HG02981 (cell line): ENCODE measurements around the gene SPG11.

Experiments used
- ATAC-seq: cut with Tn5 transposase; IDR thresholded peaks from one replicate; pipeline ENCODE4 v1.9.1; 2021; ENCODE audit warnings: mild to moderate bottlenecking, moderate library complexity; ENCODE audit not compliant: unreplicated experiment

SPG11 gene

DNA sequence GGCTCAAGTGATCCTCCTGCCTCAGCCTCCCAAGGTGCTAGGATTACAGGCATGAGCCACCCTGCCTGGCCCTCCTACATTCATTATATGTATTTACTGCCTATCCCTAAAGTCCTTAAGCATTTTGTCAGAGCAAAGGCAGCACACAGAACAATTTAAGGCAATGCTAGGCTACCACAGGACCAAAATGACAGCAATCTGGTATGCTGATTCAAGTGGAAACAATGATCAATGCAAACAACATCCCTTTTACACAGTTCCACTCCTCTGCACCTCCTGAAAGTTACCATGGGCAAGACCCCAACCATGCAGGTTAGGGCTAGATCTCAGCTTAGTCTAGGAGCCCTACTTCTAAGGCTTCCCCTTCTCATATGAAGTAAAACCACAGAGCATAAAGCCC is 40.3 kb downstream of the SPG11 start:
- ATAC-seq = no peak

DNA sequence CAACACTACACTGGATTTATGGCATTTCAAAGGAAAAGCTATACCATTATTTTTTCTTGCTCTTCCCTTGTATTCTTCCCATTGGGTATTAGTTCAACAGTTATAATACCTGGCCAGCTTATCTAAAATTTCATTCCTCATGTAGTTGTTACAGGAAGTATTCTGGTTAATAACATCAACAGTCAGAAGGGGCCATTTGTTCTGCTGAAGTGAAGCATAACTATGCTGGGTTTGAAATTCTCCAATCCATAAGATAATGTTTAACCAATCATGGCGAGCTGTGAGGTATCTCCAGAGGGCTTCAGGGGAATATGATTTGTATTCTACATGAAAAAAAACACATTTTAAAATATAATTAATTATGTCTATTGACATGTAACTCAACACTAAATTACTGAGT is 43.4 kb downstream of the SPG11 start:
- no peak for ATAC-seq

DNA sequence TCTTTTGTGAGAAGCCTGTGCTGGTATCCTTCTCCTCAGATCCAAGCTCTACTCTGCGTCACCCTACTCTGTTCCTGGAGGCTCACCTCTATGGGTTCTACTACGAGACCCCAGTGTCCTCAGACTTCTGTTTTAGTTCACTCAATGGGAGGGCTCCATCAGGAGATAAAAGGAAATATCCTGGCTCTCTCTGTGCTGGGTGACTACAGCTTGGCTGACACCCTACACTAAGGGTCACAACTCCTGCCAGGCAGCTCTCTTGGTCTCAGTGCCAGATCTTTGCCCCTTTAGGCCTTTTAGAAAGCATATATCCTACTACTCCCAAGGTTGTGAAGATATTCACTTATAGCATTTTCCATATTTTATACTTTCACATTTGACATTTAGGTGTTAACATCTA is 46.5 kb downstream of the SPG11 start:
- ATAC-seq = no peak

DNA sequence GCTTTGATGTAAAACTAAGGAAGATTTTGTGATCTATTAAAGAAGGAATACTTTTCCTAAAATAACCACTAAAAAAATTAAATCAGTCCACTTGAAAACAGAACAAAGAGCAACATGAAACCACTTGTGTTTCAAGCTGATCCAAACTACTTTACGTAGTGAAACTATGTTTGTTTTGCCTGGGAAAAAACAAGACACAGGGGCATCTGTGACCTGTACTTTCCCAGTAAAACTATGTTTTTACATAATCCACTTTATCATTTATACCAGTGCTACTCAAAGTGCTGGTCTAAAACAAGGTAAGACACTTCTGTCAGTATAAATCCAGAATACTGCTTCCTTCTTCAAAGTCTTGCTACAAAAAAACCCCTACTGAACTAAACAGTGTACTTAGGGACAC is 56.7 kb downstream of the SPG11 start:
- no peak for ATAC-seq

DNA sequence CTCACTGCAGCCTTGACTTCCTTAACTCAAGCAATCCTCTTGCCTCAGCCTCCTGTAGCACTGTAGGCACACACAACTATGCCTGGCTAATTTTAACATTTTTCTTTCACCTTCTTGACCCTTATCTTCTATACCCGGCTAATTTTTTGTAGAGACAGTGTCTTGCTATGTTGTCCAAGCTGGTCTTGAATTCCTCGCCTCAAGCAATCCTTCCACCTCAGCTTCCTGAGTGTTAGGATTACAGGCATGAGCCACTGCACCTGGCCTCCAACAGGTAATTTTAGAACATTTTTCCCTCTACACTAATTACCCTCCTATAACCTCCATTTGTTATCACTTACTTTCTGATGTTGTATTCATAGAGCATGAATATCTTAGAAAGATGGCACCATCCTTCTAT is 60.3 kb downstream of the SPG11 start:
- no peak for ATAC-seq

DNA sequence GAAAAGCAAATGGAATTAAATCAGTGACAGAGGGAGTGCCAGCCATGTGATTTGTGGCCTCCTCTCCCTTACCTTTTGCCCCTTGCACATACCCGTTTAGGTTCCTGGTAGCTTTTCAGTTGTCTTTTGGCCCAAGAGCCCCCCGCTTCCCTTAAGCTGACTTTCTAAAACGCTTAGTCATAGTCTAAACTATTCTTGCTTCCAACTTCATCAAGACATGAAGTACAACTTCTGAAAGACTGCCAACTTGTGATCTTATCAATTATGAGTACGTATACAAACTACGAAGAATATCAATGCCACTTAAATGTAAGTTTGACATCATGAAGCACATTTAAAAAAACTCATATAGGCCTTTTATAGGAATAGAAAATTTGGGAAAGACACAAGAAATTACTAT is 64.6 kb downstream of the SPG11 start:
- no peak for ATAC-seq

DNA sequence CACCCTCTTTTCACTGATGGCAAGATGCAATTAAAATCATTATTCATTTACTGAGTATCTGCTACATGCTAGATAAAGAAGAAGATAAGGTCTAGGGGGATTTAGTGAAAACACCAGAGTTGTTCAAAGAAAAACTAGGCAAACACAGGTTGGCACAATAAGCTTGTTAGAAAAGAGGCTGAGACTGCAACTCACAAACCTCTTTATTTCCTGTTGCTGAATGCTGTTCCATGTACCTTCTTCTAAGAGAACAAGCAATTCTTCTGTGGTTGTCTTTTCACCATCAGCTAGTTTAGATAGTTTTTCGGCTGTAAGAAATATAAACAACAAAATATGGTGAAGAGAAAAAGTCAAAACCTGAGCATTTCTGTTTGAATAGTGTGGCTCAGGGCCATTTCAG is 65.4 kb downstream of the SPG11 start:
- no peak for ATAC-seq

DNA sequence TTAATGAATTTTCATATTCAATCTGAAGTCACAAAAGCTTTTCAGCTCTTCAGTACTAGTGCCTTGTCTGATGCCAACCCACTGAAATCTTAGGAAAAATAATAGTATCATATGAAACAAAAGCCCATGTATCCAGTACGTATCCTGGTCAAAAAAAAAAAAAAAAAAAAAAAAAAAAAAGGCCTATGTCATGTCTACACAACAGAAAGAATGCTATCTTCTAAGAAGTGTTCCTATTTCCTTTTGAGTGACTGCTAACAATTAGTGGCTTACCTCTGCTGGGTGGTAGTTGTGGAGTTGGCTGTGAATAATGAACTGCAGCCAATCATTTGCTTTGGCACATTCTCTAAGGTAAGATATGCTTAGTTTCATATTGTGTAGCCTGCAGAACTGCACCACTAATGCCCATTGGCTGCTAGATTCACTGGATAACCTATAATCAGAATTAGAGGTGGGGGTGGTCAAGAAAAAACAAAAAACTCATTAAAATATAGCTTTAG is 66.9 kb downstream of the SPG11 start:
- no peak for ATAC-seq

DNA sequence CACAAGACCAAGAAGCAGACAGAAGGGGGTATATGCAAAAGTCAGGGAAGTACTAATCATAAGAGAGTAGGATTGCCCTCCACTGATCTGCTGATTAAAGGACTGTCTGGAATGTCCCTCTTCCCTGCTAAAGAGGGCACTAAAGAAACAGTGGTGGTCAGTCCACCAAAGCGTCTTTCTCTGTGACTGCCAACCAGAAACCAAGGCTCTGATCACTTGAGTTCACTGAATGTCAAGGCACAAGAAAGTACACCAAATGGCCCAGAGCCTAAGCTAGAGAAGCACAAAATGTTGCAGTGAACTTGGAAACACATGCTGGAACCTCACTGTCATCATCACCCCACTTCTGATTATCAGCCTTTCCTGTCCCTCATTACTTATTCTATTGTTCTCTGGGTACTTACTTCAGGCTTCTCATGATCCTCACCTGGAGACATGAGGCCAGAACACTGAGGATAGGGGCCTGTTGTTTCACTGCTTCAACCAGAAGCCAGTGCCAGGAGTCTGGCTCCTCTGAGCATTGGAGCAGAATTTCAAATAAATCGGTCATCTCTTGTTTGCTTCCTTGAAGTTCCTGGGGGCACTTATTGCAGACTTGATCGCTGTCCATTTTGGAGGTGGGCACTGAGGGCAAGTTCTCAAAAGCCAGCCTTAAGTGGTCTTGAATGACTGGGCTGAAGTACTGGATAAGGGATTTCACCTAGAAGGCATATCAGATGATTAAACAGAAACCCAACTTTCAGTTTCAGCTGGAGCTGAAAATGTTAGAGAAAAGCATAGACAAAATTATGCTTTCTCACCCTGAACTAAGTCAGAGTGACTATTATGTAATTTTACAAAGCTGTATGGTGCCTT is 67.6 kb downstream of the SPG11 start:
- no peak for ATAC-seq

DNA sequence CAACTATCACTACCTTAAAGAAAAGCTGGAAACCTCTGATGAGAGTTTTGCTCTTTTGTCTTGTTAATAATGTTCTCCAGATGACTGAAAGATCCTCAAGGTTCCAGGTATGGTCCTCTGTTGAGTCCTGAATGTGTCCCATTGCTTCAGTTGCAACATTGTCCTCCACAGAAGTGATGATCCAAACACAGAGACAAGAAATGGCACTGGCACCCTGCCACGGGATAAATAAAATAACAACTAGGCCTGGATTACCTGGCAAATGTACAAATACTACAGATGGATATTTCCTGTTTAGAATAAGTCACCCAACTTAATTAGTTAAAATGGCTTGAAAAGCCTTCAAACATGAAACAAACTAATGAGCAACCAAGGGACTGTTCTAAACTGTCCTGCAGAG is 68.2 kb downstream of the SPG11 start:
- no peak for ATAC-seq

DNA sequence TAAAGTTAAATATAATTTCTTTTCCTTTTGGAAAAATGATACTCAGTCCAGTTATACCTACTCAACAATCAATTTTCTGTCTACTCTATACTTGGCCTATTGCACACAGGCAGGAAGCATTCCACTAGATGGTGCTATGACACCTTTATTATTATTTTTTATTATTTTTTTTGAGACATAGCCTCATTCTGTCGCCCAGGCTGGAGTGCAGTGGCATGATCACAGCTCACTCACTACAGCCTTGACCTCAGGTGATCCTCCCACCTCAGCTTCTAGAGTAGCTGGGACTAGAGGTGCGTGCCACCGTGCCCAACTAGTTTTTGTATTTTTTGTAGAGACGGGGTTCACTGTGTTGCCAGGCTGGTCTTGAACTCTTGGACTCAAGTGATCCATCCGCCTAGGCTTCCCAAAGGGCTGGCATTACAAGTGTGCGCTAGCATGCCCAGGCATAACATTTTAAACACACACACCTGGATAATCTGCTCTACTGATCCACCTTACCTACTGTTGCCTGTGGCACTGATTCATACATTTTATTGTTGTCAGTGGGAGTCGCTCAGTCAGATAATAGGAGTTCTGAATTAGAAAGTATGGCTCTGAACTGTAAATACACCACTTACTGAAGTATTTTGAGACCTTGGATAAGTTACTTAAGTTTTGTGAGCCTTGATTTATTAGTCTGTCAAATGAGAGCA is 70.3 kb downstream of the SPG11 start:
- no peak for ATAC-seq

DNA sequence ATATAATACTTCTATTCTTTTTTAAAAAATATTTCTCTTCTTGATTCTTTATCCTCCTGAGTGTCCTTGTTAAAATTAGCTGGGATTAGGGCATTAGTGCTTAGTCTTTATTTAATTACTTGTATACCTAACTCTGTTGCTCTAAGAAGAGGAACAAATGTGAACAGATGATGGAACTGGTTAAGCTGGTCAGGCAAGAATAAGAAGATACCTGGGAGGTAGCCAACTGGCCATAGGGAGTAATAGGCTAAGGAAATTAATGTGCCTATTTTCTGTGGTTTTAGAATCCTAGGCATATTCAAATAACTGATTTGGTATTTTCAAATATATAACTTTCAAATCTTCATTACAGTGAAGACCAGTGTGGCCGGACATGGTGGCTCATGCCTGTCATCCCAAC is 72.1 kb downstream of the SPG11 start:
- ATAC-seq = no peak

DNA sequence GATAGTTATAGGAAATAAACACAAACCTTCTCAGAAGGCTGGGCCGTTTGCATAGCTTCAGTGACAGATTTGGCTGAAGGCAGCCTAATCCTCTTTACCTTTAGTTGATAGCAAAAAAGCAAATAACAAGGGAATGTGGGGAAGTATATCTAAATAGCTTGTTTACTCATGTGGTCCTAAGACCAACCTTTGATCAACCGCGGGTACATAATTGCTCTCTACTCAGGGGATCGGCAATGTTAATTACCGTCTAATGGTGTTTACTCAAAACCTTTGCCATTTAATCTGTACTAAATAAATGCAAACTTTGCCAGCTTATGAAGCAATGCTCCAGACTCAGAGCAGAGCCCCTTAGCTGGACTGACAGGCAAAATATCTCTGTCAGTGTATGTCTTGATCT is 74.9 kb downstream of the SPG11 start:
- ATAC-seq = no peak

DNA sequence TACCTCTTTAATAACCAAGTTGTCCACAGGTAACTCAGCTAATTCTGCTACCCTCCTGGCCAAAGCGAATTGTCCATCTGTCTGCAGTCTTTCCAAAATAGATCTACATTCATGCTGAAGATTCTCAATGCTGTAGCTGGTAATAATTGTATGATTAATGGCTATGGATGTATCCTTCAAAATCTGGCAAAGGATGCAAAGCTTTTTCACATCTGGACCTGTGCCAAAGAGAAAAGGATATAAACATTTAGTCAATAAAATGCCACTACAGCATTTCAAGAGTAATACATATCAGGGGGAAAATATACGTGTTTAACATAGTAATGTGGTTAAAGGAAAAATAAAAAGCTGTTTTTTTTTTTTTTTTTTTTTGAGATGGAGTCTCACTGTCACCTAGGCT is 77.8 kb downstream of the SPG11 start:
- ATAC-seq = no peak

DNA sequence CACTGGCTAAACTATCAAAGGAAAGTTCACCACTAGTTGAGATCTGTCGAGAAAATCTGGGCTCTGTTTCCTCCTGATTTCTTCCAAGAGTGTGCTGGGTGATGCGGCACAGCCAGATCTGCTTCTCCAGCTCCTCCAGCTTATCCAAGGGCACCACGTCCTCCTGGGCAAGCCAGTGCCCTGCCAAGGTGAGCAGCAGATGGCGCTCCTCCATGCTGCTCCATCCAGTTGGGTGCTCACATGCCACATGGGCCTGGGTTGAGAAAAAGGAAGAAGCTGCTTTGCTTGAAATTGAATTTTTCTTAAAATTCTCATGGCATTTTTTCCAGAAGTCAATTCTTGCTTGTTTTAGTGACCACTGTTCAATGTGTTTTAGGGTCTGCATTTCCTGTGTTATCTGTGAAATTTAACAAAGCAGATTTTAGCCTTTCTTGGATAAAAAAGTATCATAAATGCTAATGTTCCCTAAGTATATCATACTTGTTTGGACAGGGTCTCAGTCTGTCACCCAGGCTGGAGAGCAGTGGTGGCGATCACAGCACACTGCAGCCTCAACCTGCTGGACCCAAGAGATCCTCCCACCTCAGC is 79.2 kb downstream of the SPG11 start:
- ATAC-seq = no peak

DNA sequence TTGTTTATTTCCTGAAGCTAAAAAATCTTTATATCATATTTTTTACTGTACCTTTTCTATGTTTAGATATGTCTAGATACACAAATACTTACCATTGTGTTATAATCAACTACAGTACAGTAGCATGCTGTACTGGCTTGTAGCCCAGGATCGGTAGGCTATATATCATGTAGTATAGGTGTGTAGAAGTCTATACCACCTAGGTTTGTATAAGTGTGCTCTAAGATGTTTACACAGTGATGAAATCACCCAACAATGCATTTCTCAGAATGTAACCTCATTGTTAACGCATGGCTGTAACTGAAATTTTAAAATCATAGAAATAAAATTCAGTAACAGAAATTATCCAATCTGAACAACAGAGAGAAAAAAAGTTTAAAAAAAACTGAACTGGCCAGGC is 83.4 kb downstream of the SPG11 start:
- no peak for ATAC-seq

DNA sequence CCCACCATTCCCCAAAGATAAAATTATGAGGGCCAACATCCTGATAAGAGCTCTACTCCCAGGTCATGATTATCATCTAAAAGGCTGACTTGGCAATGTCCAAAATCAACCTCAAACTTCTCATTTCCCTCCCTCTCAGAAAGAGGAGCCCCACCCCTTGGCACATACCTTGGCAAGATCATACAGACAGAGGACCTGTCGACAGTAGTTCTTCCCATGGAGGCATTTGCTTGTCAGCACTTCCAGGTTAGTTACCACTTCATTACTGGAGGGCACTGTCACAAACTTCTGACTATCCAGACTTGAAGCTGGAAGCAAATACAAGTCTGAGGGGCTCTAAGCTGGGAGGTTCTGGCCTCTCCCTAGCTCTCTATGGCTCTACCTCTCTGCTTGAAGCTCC is 88.7 kb downstream of the SPG11 start:
- no peak for ATAC-seq

DNA sequence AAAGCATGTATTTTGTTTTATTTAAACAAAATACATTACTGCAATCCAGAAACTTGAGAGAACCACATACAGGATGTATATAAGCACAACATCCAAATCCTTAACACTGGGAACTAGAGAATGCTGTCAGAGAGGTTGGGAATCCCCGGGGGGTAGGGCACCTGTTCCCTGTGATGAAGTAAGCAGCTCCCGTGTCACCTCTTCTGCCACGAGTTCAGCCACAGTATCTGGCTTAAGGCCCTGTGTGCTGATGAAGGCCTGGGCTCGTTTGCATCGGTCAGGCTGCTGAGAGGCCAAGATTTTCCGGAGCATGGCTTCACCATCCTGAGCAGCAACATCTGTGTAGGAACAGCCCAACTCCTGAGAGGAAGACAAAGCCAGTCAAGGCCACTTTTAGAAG is 90.1 kb downstream of the SPG11 start:
- ATAC-seq = no peak

DNA sequence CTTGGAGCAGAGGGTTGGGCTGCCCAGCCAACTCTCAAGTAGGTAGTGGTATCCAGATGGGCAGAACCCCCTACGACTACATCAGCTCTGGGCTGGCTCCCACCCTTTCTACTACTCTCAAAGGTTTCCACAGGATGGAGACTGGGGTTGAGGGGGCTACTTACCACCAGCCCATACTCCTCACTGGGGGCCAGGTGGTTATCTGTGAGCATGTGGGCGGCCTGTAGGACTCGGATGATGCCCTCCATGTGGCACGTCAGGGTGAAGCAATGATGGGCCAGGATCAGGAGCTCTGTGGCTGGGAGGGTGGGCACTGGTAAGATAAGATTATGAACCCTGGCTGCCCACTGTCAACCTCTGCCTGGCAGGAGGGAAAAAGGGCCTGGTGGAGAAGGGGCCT is 93.1 kb downstream of the SPG11 start:
- ATAC-seq = no peak

DNA sequence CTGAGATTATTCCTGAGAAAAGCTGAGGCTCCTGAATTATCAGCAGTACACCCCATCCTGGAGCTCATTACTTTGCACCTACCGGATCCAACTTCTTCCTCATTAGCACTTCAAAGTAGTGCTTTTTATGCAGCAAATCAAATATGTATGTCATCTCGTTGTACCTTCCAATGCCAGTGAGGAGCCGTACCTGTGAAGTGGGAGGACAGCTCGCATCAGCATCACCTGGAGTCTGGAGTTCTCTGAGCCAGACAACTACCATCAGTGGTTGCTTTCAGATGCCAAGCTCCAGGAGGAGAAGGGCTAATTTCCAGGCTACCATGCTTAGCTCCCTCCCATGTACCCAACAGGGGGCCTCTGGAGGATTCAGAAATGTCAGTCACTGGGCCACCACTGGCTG is 94.1 kb downstream of the SPG11 start:
- no peak for ATAC-seq

DNA sequence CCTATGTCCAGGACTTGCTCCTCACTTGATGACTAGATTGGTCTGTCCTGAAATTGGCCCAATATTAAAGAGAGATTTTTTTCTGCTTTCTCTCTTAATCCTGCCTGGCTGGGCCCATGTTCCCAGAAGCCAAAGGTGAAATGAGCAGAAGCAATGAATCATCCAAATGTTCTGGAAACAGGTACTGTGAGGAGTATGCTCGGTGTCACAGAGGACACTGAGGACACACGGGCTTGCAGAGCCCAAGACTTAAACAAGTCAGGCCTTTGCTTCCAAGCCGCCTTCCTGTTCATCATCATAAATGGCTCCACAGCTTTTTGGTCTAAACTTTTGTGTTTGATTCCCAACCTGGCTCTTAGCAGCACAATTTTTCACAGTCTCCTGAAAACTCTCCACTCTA is 95.1 kb downstream of the SPG11 start:
- no peak for ATAC-seq

DNA sequence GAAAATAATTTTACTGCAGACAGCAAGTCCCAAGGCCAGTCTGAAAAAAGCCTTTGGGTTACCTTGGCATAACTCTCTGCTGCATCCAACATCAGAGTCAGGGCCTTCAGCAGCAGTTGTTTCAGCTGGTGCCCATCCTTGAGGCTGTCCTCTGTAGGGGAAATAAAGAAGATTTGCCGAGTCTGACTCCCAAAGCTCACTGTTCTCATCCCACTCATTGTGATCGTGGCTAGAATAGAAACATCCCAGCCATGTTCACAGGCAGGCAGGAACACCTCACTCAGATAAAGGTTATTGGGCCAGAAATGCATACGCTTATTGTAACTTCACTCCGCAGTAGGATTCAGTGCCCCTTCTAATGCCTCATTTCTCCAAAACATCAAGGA is 97.3 kb downstream of the SPG11 start:
- no peak for ATAC-seq
